Effector memory CD4-positive, alpha-beta T cell (primary cell): ENCODE results near the gene SPG21.

ENCODE experiments used
- DNase-seq, 3 donors: peaks; one replicate each; pipeline ENCODE4 v3.0.0-alpha.2; 2020
- H3K27ac ChIP-seq: 2 replicates; pipeline ENCODE4 v1.7.0; 2013; ENCODE audit warnings: mild to moderate bottlenecking, low read length, moderate library complexity; ENCODE audit not compliant: insufficient read depth, poor library complexity, severe bottlenecking
- H3K27me3 ChIP-seq: replicated peaks from 2 replicates; pipeline ENCODE4 v1.7.0; 2013; ENCODE audit warnings: mild to moderate bottlenecking, low read length; ENCODE audit not compliant: insufficient read depth, control insufficient read depth, poor library complexity, severe bottlenecking
- H3K36me3 ChIP-seq: 2 replicates; pipeline ENCODE4 v1.7.0; 2013; ENCODE audit warnings: mild to moderate bottlenecking, low read length, moderate library complexity; ENCODE audit not compliant: control insufficient read depth, insufficient read depth
- H3K4me1 ChIP-seq: 2 replicates; pipeline ENCODE4 v1.7.0; 2013; ENCODE audit warnings: low read length, mild to moderate bottlenecking; ENCODE audit not compliant: control insufficient read depth, insufficient read depth, poor library complexity, severe bottlenecking
- H3K4me3 ChIP-seq: 2 replicates; pipeline ENCODE4 v1.7.0; 2013; ENCODE audit warnings: low read length, low read depth, mild to moderate bottlenecking; ENCODE audit not compliant: insufficient read depth, poor library complexity, severe bottlenecking
- H3K9me3 ChIP-seq: 2 replicates; pipeline ENCODE4 v1.7.0; 2013; ENCODE audit warnings: mild to moderate bottlenecking, low read length, moderate library complexity; ENCODE audit not compliant: control insufficient read depth

Gene SPG21

GRCh38 chr15:64947211-64947610 is 42.5 kb downstream of the SPG21 start:
- Histone ChIP-seq H3K36me3 (no peaks in the 10 kb centered on the region), H3K4me1 (no peaks in the 10 kb centered on the region), H3K27ac (no peak overlapping the region), H3K27me3 (no peaks in the 10 kb centered on the region), H3K4me3 (no peak overlapping the region), H3K9me3 (no peaks in the 10 kb centered on the region)
- DNase-seq, result no peak

GRCh38 chr15:64944961-64945360 is 44.8 kb downstream of the SPG21 start:
- Histone ChIP-seq H3K27me3 (no peaks in the 10 kb centered on the region), H3K4me1 (no peaks in the 10 kb centered on the region), H3K27ac (no peak overlapping the region), H3K4me3 (no peak overlapping the region), H3K9me3 (no peaks in the 10 kb centered on the region), H3K36me3 (no peaks in the 10 kb centered on the region)
- no peak for DNase-seq

- no peaks in the 10 kb centered on the region for H3K27me3 ChIP-seq
- H3K4me1 ChIP-seq, result no peaks in the 10 kb centered on the region
- no peak for DNase-seq
These were observed 46.0 kb downstream of the SPG21 start for GRCh38 chr15:64943512-64944225.

GRCh38 chr15:64942356-64942755 is 47.4 kb downstream of the SPG21 start:
- Histone ChIP-seq H3K27ac (no peak overlapping the region), H3K9me3 (no peaks in the 10 kb centered on the region), H3K27me3 (no peaks in the 10 kb centered on the region), H3K4me1 (no peaks in the 10 kb centered on the region), H3K4me3 (no peak overlapping the region), H3K36me3 (no peaks in the 10 kb centered on the region)
- no peak for DNase-seq

More at GRCh38 chr15:64943512-64944225, 46.0 kb downstream of the SPG21 start:
- no peak overlapping the region for H3K27ac ChIP-seq
- no peaks in the 10 kb centered on the region for H3K9me3 ChIP-seq
- H3K4me3 ChIP-seq, result no peak overlapping the region
- no peaks in the 10 kb centered on the region for H3K36me3 ChIP-seq

- DNase-seq, result no peak
- Histone ChIP-seq H3K27ac (no peak overlapping the region), H3K4me1 (no peaks in the 10 kb centered on the region), H3K4me3 (no peak overlapping the region), H3K9me3 (no peaks in the 10 kb centered on the region), H3K36me3 (no peaks in the 10 kb centered on the region), H3K27me3 (no peaks in the 10 kb centered on the region)
These were observed 51.5 kb downstream of the SPG21 start for GRCh38 chr15:64938192-64938591.

GRCh38 chr15:64934023-64934422 is 55.7 kb downstream of the SPG21 start:
- Histone ChIP-seq H3K4me3 (no peak overlapping the region), H3K9me3 (no peaks in the 10 kb centered on the region), H3K4me1 (no peaks in the 10 kb centered on the region), H3K36me3 (no peaks in the 10 kb centered on the region), H3K27ac (no peak overlapping the region), H3K27me3 (no peaks in the 10 kb centered on the region)
- DNase-seq, result no peak

- Histone ChIP-seq H3K27me3 (no peaks in the 10 kb centered on the region), H3K36me3 (no peaks in the 10 kb centered on the region), H3K9me3 (no peaks in the 10 kb centered on the region), H3K4me3 (no peak overlapping the region), H3K27ac (no peak overlapping the region), H3K4me1 (no peaks in the 10 kb centered on the region)
- no peak for DNase-seq
These were observed 58.3 kb downstream of the SPG21 start for GRCh38 chr15:64931381-64931780.

GRCh38 chr15:64930778-64931371 is 58.8 kb downstream of the SPG21 start:
- H3K4me1 ChIP-seq, result no peaks in the 10 kb centered on the region
- H3K36me3 ChIP-seq, result no peaks in the 10 kb centered on the region
- no peak overlapping the region for H3K27ac ChIP-seq
- H3K9me3 ChIP-seq, result no peaks in the 10 kb centered on the region
- H3K27me3 ChIP-seq, result no peaks in the 10 kb centered on the region
- DNase-seq, result no peak
- no peak overlapping the region for H3K4me3 ChIP-seq

GRCh38 chr15:64930019-64930652 is 59.6 kb downstream of the SPG21 start:
- Histone ChIP-seq H3K27ac (no peak overlapping the region), H3K4me1 (no peaks in the 10 kb centered on the region), H3K9me3 (no peaks in the 10 kb centered on the region), H3K36me3 (no peaks in the 10 kb centered on the region), H3K4me3 (no peak overlapping the region), H3K27me3 (no peaks in the 10 kb centered on the region)
- no peak for DNase-seq

- H3K4me3 ChIP-seq, result no peak overlapping the region
- no peak overlapping the region for H3K27ac ChIP-seq
- H3K4me1 ChIP-seq, result no peaks in the 10 kb centered on the region
- no peaks in the 10 kb centered on the region for H3K9me3 ChIP-seq
- no peak for DNase-seq
- H3K27me3 ChIP-seq, result no peaks in the 10 kb centered on the region
- H3K36me3 ChIP-seq, result no peaks in the 10 kb centered on the region
These were observed 61.0 kb downstream of the SPG21 start for GRCh38 chr15:64928626-64929220.
